ENCODE measurements around the gene TBC1D2B.

DNA sequence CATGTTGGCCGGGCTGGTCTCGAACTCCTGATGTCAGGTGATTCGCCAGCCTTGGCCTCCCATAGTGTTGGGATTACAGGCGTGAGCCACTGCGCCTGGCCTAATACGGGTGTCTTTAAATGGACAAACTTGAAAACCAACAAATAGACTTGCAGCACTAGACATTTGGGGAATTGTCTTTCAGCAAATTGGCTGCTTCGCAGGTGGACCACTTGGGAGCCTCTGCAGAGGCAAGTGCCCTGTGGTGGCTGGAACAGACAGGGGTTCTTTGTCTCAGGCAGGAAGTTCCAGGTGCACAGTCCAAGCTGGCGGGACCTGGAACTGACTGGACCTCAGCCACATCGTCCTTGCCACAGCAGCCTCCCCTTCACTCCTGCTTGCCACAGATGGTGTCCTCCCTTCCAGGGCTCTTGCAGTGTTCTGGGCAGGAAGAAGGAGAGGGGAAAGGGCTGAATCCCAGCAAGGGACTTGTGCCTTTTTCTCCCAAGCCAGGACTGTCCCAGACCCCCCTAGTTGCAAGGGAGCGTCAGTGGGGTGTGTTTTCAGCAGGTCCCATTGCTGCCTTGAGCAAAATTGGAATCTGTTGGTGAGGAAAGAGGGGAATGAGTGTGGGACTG, 94.3 kb downstream of the TBC1D2B start:
- TF ChIP-seq, protein P1, sequence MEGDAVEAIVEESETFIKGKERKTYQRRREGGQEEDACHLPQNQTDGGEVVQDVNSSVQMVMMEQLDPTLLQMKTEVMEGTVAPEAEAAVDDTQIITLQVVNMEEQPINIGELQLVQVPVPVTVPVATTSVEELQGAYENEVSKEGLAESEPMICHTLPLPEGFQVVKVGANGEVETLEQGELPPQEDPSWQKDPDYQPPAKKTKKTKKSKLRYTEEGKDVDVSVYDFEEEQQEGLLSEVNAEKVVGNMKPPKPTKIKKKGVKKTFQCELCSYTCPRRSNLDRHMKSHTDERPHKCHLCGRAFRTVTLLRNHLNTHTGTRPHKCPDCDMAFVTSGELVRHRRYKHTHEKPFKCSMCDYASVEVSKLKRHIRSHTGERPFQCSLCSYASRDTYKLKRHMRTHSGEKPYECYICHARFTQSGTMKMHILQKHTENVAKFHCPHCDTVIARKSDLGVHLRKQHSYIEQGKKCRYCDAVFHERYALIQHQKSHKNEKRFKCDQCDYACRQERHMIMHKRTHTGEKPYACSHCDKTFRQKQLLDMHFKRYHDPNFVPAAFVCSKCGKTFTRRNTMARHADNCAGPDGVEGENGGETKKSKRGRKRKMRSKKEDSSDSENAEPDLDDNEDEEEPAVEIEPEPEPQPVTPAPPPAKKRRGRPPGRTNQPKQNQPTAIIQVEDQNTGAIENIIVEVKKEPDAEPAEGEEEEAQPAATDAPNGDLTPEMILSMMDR (IDR thresholded peaks at IDR 0.05; ENCODE audit: insufficient read depth, low read length), result no peak
- TF ChIP-seq POLR2AphosphoS5 (IDR thresholded peaks at IDR 0.05; ENCODE audit: low read depth), result no peak

Measured in HL-60 (cell line).